Panc1 (cell line): Measurements from ENCODE around the gene MYRIP. TPM values are rescaled to one million over a fixed set of nuclear protein-coding genes. Genes with fewer than 3 reads are reported as not detected.

Source experiments
- ATAC-seq: fragments of 200-7000 bp; cut with Tn5 transposase; 2 replicates; pipeline ENCODE4 v1.9.1; 2020; ENCODE audit warnings: mild to moderate bottlenecking, moderate library complexity
- BruUV-seq: library from RNA; stranded (reverse); fragments of 400-500 nt; replicated peaks from 2 replicates; lab custom pipeline; 2021; lab: Mats Ljungman, UMichigan
- CTCF ChIA-PET: fragments of 300-600 bp; sonication (Branson Sonifier 250); formaldehyde crosslinking; loops from one replicate; lab custom pipeline; 2022; ENCODE audit warnings: antibody characterized with exemption; lab: Charles Lee
- POLR2A ChIA-PET: fragments of 300-600 bp; sonication (Branson Sonifier 250); formaldehyde crosslinking; loops from one replicate; lab custom pipeline; 2022; ENCODE audit warnings: antibody characterized with exemption; lab: Charles Lee
- DNase-seq: peaks from one replicate; pipeline ENCODE4 v3.0.0-alpha.2; 2010; ENCODE audit warnings: low read depth, low spot score
- H3K27ac ChIP-seq: 2 replicates; pipeline ENCODE4 v1.5.1; 2011; ENCODE audit warnings: mild to moderate bottlenecking, low read length, inconsistent platforms
- H3K27me3 ChIP-seq: fragments of 200-500 bp; sonication (Bioruptor generic); 2 replicates; pipeline ENCODE4 v1.6.0; 2014; ENCODE audit warnings: low read length, inconsistent platforms; ENCODE audit not compliant: control insufficient read depth, insufficient read depth
- H3K36me3 ChIP-seq: fragments of 200-500 bp; sonication (Bioruptor generic); 2 replicates; pipeline ENCODE4 v1.5.1; 2014; ENCODE audit warnings: inconsistent platforms, mild to moderate bottlenecking, low read length, moderate library complexity; ENCODE audit not compliant: control insufficient read depth, insufficient read depth
- H3K4me1 ChIP-seq: 2 replicates; pipeline ENCODE4 v1.5.1; 2011; ENCODE audit warnings: inconsistent platforms, mild to moderate bottlenecking, low read length, moderate library complexity; ENCODE audit not compliant: control insufficient read depth, insufficient read depth
- H3K4me3 ChIP-seq, 2 experiments: 2 replicates each; pipeline ENCODE4 v1.5.1; 2011 to 2012; ENCODE audit warnings: low read depth in 2 of 2, low read length in 2 of 2, mild to moderate bottlenecking in 2 of 2, inconsistent platforms in 1 of 2, moderate library complexity in 1 of 2
- H3K9me3 ChIP-seq: fragments of 200-500 bp; sonication (Bioruptor generic); 2 replicates; pipeline ENCODE4 v1.5.1; 2014; ENCODE audit warnings: low read depth, mild to moderate bottlenecking, inconsistent platforms, low read length, moderate library complexity; ENCODE audit not compliant: control insufficient read depth, insufficient read depth
- CTCF ChIP-seq: fragments of 450-650 bp; IDR thresholded peaks from 2 replicates; pipeline ENCODE4 v1.5.1; 2017; ENCODE audit warnings: mild to moderate bottlenecking
- POLR2AphosphoS5 ChIP-seq: IDR thresholded peaks from 2 replicates; pipeline ENCODE4 v1.6.1; 2012; ENCODE audit warnings: mild to moderate bottlenecking, low read depth, low read length, moderate library complexity
- REST ChIP-seq, 2 experiments: IDR thresholded peaks; 2 replicates each; pipeline ENCODE4 v1.6.1; 2011 to 2012; ENCODE audit warnings: low read depth in 2 of 2, control low read depth in 1 of 2, low read length in 1 of 2, mild to moderate bottlenecking in 1 of 2, moderate library complexity in 1 of 2; ENCODE audit not compliant: insufficient read depth in 1 of 2
- SIN3A ChIP-seq: IDR thresholded peaks from 2 replicates; pipeline ENCODE4 v1.6.1; 2012; ENCODE audit warnings: low read depth, mild to moderate bottlenecking, low read length, moderate library complexity, borderline replicate concordance; ENCODE audit not compliant: insufficient read depth
- TCF7L2 ChIP-seq: IDR thresholded peaks from 2 replicates; pipeline ENCODE4 v1.6.1; 2011; ENCODE audit warnings: mild to moderate bottlenecking, low read depth, low read length, inconsistent platforms
- in situ Hi-C: cut with HindIII; loops from 2 replicates; pipeline ENCODE4 v1.10.0; 2016; ENCODE audit warnings: low sequenced_read_pairs, low pct_unique_long_range_greater_than_20kb
- intact Hi-C: fragments of 100-400 bp; cut with micrococcal nuclease; formaldehyde crosslinking; loops from one replicate; pipeline ENCODE4 v1.10.0; 2022; ENCODE audit not compliant: unreplicated experiment
- total RNA-seq: library from RNA; stranded (reverse); gene quantifications from one replicate; pipeline ENCODE4 v1.2.1, GENCODE V29; 2021; ENCODE audit not compliant: unreplicated experiment

MYRIP gene
- total RNA-seq, 1 experiment from 2014 or later: 0.59 TPM

- H3K36me3 ChIP-seq: no peaks in the 10 kb centered on the region
- CTCF ChIA-PET: no interaction called here
- no peak for DNase-seq
- intact Hi-C loops: no loop called here
- POLR2A ChIA-PET: no interaction called here
- no peak overlapping the region for H3K4me3 ChIP-seq
- no peak for ATAC-seq
- no TSS peak for BruUV-seq
- no peaks in the 10 kb centered on the region for H3K9me3 ChIP-seq
- H3K4me1 ChIP-seq: no peaks in the 10 kb centered on the region
- H3K27ac ChIP-seq: no peak overlapping the region
- no peak for TF ChIP-seq POLR2AphosphoS5
- TF ChIP-seq TCF7L2: no peak
- no peak for TF ChIP-seq CTCF
- no peak for TF ChIP-seq SIN3A
- no peak for TF ChIP-seq REST (IDR thresholded peaks at IDR 0.05; ENCODE audit: insufficient read depth in 1 of 2, low read depth in 2 of 2, low read length in 1 of 2)
- in situ Hi-C loops: no loop called here
- H3K27me3 ChIP-seq: no peaks in the 10 kb centered on the region
These were observed 439.8 kb downstream of the MYRIP start for GRCh38 chr3:40249168-40249567.

GRCh38 chr3:40254491-40254890 lies 445.1 kb downstream of the MYRIP start:
- Histone ChIP-seq H3K4me1 (no peaks in the 10 kb centered on the region), H3K27ac (no peak overlapping the region), H3K4me3 (no peak overlapping the region), H3K9me3 (no peaks in the 10 kb centered on the region), H3K27me3 (no peaks in the 10 kb centered on the region), H3K36me3 (no peaks in the 10 kb centered on the region)
- intact Hi-C loops (no loop called here), in situ Hi-C loops (no loop called here)
- POLR2A ChIA-PET: interaction anchor here (0.7 kb wide), 1 partner anchor 507 kb away, joined by 3 read pairs; no protein-coding TSS in a partner anchor
- DNase-seq (no peak), ATAC-seq (no peak)
- no TSS peak for BruUV-seq
- TF ChIP-seq SIN3A (no peak), CTCF (no peak), TCF7L2 (no peak), POLR2AphosphoS5 (no peak), REST (IDR thresholded peaks at IDR 0.05; ENCODE audit: insufficient read depth in 1 of 2, low read depth in 2 of 2, low read length in 1 of 2) (no peak)
- CTCF ChIA-PET: no interaction called here
